Iris pigment epithelial cell (primary cell): ENCODE measurements around the gene TRANK1.
"Not testable (repeated sequence)": the region's sequence is repeated elsewhere in the genome, so short reads cannot be mapped to it uniquely, and the experiment has no call there.

Experiments
- DNase-seq: peaks from one replicate; pipeline ENCODE4 v3.0.0-alpha.2; 2011; ENCODE audit warnings: low read depth

Gene TRANK1

GRCh38 chr3:36892457-36893136, 52.3 kb downstream of the TRANK1 start:
- no peak for DNase-seq

DNA sequence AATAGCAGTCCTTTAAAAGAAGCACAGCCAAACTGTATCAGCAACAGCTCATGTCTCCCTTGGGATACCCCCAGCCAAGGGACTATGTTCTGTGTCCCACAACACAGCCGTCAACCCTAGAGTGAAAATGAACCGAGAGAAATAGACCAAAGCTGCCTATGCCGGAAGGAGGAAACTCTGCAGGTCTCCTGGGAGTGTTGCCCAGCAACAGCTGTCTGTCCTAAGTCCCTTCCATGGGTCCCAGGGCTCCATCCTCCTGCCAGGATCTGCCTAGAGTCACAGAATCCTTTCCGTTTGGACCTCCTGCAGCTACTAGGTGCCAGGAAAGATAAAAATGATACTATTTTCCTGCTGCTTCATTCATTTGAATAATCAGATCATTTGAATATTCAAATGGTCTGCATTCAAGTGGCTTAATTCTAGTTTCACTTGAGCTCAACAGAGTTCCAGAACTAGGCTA, 53.1 kb downstream of the TRANK1 start:
- DNase-seq: no peak

DNA sequence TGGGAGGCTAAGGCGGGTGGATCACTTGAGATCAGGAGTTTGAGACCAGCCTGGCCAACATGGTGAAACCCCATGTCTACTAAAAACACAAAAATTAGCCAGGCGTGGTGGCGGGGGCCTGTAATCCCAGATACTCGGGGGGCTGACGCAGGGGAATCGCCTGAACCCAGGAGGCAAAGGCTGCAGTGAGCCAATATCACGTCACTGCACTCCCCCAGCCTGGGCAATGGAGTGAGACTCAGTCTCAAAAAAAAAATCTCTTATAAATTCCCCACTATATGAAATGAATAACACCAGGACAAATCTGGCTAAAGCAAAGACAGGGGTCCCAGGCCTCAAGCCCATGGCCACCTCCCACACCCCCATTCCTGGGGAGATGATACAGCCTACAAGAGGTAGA, 53.8 kb downstream of the TRANK1 start:
- not testable (repeated sequence) for DNase-seq

GRCh38 chr3:36890261-36890660, 54.6 kb downstream of the TRANK1 start:
- DNase-seq: no peak

GRCh38 chr3:36881735-36882134, 63.1 kb downstream of the TRANK1 start:
- no peak for DNase-seq

GRCh38 chr3:36879842-36880241, 65.0 kb downstream of the TRANK1 start:
- DNase-seq: not testable (repeated sequence)

DNA sequence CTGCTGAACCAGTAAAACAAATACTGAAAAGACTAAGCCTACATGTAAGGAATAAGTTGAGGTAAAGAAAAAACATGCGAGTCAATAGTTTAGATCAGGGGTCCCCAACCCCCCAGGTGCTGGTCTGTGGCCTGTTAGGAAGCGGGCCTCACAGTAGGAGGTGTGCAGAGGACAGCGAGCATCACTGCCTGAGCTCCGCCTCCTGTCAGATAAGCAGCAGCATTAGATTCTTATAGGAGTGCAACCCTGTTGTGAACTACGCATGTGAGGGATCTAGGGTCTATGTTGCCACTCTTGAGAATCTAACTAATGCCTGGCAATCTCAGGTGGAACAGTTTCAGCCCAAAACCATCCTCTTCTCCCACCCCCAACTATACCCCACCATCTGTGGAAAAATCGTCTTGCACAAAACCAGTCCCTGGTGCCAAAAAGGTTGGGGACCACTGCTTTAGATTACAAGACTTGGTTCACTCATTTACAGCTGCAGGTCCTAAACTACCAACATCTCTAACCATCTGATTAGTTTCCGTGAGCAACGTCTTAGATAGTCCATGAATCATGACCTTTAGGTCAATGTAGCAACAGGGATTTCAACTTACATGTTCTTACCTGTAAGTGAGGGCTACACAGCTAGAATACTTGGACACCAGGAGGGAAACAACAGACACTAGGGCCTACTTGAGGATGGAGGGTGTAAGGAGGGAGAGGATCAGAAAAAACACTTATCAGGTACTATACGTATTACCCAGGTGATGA, 66.7 kb downstream of the TRANK1 start:
- DNase-seq: no peak

- DNase-seq: no peak
Measured at GRCh38 chr3:36876181-36876936, 68.5 kb downstream of the TRANK1 start.

DNA sequence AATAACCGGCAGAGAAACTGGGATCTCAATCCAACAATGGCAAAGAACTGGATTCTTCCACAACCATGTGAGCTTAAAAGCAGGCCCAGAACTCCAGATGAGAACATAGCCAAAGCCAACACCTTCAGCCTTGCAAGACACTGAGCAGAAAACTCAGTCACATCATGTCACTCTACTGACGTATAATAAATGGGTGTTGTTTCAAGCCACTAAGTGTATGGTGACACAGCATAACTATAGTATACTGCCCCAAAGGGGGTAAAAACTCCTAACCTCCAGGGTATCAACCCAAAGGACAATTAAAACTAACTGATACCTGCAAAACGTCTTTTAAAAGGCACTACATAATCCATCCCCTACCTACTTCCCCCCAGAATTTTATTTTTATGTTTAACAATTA, 69.5 kb downstream of the TRANK1 start:
- DNase-seq: no peak

DNA sequence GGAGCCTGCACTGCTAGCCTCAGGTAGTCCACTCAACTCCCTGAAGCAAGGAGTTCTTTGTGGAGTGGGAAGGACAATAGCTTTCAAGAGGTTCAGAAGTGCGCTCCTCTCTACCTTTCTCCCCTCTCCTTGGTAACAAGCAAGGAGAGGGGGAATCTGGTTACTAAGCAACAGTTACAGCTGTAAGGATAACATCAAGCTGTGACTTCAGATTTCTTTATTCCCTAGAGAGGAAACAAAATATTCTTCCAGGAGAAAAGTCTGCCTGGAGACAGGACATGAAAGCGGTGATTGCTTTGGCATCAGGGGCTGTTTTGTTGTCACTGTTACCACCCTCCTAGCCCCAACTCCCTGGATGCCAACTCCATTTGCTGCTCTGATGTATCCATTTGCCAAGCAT, 70.4 kb downstream of the TRANK1 start:
- DNase-seq: no peak

DNA sequence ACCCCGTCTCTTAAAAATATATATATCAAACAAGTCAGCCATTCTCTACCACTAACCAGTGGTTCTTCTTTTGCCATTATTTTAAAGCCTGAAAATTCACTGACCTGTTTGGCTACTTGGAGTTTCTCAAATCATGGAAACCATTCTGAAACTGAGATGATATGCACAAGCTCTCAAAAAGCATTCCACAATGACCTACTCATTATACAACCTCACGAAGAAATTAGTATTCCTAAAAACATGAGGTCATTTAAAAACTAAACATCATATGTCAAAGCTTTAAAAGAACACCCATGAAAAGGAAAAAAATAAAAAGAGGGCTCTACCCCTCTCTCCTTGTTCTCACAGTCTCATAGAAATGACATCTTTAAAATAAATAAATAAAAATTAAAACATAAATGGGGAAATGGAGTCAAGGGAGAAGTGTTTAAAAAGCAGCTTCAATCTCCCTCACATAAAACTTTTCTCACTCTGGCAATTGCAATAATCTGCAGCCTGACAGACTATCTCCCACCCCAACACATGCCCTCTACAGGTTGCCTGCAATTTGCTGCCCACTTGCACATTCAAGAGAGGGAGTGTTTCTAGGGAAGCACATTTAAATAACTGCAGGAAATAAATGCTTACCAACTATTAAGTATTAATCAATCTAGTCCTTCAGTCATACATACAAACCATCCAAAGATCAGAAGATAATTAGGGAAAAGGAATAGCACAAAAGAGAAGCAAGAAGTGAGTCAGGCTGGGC, 73.3 kb downstream of the TRANK1 start:
- no peak for DNase-seq

DNA sequence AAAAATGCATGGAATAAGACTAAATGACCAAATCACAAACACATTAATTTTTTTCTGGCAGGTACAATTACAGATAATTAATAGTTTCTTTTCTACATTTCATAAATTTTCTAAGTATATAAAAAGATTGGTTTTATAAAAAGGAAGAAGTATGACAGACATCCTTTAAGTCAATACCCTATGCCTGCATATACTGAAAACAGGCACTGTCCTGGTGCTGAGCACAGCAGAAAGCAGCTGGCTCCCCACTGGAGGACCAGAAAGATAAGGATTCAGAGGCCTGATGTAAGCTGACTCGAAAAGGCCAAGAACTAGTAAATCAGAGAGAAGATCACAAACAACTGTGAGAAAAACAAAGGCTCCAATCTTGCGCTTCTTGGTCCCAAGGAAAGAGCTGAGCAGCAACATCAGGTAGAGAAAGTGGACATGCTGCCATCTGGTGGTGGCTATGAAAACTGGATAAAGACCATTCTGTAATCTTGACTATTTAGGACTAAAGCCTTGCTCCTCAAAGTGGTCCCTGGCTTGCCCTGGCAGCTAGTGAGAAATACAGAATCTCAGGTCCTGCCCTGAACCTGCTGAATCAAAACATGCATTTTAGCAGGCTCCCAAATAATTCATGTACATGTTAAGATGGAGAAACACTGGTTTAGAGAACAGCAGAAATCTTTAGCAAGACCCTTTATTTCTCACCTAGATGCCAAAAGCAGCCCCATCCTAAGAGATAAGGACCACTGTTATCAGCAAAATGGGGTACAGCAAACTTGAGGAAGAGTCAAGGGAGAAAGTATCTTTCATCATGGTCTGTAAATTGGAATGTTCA, 76.0 kb downstream of the TRANK1 start:
- peak; percentile 58 for DNase-seq

DNA sequence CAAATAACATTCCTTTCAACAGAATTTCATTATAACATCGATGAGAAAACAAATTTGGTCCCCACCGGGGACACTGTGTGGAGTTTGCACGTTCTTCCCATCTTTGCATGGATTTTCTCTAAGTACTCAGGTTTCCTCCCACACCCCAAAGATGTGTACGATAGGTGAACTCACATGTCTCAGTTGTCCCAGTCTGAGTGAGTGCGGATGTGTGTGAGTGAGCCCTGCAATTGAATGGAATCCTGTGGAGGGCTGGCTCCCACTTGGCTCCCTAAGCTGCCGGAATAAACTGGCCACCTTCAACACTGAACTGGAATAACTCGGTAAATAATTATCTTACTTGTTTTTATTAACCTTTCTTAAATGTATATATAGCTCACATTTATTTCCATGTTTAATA, 77.0 kb downstream of the TRANK1 start:
- DNase-seq: no peak

GRCh38 chr3:36866368-36866767, 78.5 kb downstream of the TRANK1 start:
- DNase-seq: no peak

DNA sequence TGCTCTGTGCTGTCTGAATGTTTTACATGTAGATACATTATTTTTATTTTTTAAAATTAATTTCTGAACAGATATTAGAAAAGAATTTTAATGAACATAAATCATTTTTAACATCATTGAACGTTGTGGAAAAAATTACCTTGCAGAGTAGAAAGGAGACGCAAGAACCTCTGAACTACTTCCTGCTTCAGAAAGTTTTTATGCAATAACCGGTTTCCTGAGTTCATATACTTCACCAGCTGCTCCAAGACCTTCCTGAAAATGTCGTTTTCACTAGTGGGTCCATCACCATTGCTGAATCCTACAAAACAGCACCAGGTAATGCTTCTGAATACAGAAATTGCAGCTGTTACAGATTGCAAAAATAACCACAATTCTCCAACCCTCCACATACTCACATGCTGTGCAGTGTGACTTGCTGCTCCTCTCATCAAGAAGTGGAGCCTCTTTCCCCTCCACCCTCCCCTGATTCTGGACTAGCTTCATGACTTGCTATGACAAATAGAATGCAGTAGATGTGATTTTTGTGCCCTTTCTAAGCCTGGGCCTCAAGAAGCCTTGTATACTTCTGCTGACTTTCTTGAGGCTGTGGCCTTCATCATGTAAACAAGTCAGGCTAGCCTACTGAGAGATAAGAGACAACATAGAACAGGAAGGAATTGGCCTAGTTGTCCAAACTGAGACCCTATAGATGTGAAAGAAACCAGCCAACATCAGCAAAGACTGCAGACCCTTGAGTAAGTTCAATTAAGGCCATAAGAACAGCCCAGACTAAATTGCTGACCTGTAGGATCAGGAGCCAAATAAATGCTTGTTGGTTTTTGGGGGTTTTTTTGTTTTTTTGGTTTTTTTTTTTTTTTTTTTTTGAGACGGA, 80.4 kb downstream of the TRANK1 start:
- no peak for DNase-seq

- DNase-seq: no peak
Measured at GRCh38 chr3:36862076-36862755, 82.6 kb downstream of the TRANK1 start.

GRCh38 chr3:36859494-36859893, 85.4 kb downstream of the TRANK1 start:
- no peak for DNase-seq

- DNase-seq: no peak
Measured at GRCh38 chr3:36852071-36852470, 92.8 kb downstream of the TRANK1 start.

GRCh38 chr3:36850743-36851142, 94.1 kb downstream of the TRANK1 start:
- no peak for DNase-seq

GRCh38 chr3:36846406-36846805, 98.4 kb downstream of the TRANK1 start:
- no peak for DNase-seq
